NCI-H526 treated with DMSO at 0.1 percent for 48 hours (cell line): ENCODE data around the gene USP7.
"Not testable (repeated sequence)": the region's sequence is repeated elsewhere in the genome, so short reads cannot be mapped to it uniquely, and the experiment has no call there.

ENCODE experiments used
- DNase-seq: peaks from one replicate; lab custom pipeline; 2025; lab: John Stamatoyannopoulos, UW

The USP7 gene

DNA sequence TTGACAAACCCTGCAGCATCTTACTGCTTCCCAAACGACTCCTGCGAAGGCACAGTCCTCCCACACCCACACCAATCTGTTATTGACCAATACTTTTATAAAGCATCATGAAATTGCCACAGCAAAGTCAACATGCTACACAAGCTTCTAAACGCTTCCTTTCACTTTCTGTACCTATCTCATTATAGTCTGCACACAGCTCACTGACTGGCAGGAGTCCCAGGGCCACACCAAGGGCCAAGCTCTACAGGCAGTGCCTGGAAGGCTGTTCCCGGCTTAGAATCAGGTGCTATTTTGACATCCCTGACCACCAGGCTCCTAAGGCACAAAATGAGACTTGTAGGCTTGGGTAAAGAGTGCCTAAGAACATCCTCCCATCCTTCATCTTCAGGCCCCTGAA, 39.5 kb downstream of the USP7 start:
- DNase-seq = no peak

DNA sequence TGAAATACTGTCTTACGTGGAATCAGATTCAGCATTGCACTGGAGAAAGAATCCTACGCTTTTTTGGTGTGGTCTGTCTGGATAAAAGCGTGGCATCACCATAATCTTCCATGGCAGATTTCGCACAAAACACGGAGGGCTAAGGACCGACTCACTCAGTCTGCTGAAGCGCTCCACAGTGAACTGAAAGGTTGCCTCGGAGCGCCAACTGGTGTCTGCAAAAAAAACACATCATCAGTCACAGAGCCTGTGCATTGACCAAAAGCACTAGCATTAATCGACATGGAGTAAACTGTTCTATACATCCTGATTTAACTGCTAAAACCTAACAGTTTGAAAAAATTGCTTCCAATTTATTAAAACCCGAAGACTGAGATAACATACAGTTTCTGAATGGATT, 40.5 kb downstream of the USP7 start:
- DNase-seq = no peak

DNA sequence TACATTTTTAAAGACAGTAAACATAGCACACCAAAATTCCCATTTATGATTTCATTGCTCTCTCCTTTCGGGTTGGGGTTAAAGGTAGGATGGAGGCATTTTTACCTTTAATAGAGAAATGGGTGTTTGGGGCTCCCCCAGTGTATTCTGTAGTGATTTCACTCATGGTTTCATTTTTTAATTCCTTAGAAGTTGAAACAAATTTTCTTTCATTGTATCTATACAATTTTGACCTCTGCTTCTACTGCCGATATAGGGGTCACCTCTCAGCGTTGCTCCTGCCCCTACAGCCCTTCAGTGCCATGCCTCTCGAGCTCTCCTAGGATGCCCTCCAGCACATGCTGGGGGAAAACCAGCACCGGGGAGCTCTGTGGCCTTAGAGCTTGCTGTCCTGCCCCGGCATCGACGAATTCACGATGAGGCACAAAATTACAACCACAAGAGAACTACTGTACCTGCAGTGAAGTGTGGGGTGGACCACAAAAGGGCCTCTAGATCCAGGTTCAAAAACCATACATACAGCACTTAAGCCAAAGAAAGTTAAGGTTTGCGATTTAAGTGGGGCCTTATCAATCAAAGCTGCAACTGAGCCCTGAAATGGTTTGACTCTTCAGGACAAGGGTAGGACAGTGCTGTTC, 42.2 kb downstream of the USP7 start:
- DNase-seq = no peak

DNA sequence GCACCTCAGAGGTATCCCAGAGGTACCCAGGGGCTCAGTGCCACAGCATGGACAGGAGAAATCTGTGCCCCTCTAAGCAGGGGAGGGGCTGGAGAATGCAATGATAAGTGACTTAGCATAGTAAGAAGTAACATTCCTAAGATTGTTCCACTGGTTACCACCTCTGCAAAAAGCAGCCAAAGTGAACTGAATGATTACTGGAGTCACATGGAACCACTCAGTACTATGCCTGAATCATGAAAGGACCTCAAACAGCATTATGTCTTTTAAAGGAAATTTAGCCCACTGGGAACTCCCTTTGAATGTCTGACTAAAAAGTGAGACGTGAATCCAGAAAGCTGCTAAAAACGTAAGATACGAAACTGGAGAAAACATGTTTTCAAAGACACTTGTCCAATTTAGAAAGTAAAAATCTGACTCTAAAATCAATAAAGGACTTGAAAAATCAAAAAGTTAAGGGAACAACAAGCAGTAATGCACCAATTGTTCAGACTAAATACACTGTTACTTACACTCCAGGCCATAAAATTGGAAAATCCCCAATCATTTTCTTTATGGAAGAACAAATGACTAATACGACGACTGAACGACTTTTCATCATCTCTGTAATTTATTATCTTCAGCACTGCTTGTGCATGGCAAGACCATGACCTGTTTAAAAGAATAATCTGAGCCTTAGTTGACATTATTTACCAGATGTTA, 42.9 kb downstream of the USP7 start:
- no peak for DNase-seq

DNA sequence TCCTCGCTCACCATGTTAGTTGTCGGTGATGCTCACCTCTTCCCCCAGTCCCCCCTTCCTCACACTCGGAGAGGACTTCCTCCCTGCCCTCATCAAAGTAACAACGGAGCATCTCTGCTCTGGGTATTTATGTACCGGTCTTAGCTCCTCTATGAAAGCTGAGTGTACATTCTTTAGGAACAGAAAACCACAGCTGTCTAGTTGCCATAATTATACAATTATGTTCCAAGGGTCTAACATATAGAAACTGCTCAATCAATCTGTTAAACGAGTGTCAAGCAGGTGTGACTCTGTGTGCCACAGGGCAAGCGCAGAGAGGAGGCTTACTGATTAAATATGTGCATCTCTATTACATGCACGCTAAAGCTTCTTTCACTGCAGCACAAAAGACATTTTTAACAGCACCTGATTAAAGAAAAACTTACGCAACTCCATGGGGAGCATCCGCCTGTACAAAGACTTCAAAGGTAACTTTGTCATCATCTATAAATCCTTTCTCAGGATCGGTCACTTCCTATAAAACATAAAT, 43.7 kb downstream of the USP7 start:
- no peak for DNase-seq

DNA sequence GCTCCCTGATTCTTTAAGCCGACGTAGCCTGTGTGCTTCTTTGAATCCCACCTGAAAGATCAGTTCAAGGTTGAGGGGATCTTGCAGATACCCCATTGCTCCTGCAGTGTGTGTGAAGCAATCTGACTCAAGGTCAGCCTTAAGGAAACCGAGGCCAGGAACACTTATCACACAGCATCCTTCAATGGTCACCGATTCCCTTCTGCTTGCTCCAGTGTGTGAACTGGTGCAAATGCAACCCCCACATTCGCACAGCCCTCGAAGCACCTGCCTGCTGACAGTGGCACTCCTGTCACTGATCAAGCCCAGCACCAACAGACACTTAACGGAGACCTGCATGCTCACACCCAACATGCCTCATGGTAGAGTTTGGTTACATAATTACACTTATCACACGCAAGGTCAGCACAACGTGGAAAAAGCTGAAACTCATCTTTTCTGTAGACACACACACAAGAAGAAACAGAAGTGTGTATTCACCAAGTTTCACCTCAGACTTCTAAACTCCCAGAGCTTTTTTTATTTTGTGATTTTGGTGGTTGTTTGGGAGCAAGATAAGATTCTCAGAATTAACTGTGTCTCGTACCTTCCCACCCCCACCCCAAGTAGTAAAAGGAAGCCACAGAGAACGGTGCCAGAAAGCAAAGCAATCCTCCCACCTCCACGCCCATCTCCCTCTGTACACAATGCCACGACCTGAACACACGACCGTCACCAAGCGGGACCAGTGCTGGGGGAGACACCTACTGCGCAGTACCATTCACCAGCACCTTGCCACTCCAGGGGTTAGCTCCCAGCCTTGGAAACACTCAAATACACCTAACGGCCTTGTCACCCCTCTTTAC, 44.4 kb downstream of the USP7 start:
- DNase-seq = no peak

DNA sequence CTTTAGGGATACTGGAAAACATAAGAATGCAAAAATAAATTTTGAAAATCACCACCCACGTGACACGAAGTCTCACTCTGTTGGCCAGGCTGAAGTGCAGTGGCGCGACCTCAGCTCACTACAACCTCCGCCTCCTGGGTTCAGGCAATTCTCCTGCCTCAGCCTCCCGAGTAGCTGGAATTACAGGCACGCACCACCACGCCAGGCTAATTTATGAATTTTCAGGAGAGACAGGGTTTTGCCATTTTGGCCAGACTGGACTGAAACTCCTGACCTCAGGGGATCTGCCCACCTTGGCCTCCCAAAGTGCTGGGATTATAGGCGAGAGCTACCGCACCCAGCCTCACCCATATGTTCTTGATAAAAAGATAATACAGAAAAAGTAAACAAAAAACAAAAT, 46.4 kb downstream of the USP7 start:
- not testable (repeated sequence) for DNase-seq

DNA sequence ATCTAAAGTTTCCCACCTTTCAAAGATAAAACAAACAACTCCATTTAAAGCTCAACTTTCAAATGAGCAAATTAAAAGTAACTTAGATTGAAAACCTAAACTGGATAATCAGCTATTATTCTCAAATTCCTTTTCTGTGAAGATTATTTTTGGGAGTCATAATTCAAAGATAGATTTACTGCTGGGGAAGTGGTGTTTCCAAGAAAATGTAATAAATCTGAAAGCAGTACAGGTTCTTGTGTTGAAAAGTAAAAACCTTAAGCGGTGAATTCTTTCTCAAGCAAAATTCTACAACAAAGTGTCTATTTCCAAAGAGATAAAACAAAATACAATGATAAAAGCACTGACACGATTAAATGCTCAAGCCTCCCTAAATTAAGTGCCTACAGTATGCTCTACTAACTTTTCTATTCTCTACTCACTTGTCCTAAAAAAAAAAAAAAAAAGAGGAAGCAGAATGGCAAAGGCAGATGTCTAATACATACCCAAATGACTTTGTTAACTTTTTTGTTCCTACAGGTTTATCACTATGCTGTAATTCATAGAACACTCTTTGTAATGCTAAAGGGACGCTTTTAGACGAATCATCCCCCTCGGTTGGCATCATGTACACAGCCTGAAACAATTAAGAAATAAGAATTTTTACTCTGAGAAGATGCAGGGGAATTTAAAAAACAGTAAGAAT, 47.0 kb downstream of the USP7 start:
- DNase-seq = no peak

DNA sequence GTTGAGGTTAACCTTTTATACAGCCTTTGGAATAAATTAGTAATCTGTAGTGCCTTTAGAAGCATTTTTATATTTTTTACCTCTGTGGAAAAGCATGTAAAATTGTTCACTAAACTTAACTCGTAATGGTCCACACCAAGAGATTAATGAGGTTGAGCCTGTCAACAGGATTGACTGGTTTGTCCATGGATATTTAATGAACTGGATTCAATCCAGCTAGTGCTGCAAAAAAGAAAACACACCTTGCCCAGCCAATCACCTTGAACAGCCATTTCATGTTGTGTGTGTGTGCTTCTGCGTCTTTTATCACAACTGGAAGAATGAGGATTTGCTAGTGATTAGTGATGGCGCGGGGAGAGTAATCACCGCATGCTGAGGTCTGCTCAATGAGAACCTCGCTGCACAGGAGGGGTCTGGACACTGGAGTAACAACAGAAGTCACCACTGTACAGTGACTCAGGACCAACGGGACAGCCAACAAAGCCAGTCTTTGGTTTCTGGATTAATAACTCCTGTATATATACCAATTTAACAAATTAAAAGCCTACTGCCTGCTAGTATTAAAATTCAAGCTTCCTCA, 47.9 kb downstream of the USP7 start:
- no peak for DNase-seq

DNA sequence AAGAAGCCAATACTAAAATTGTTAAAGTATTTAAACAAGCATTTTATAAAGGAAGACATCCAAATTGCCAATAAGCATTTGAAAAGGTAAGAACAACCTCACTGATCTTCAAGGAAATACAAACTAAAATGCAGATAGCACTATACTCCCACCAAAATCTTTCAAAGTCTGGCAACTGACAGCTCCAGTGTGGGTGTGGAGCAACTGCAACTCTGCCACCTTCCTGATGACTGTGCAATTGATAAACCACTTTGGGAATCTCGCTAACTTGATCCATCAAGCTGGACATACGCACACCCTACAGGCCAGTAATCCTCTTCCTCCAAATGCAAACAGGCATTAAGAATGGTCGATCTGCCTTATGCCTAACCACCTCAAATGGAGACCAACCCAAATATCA, 49.6 kb downstream of the USP7 start:
- no peak for DNase-seq

DNA sequence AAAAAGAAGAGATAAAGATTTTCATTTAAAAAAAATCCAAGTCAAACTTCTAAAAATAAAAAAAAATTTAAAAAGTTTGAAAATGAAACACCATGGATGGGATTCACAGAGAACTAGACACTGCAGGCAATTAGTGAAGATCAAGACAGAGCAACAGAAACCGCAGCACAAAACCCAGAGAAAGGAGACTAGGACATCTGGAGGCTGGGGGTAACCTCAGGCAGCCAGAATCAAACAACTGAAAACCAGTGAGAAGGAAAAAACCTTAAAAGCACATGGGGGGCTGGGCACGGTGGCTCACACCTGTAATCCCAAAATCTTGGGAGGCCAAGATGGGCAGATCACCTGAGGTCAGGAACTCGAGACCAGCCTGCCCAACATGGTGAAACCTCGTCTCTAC, 50.9 kb downstream of the USP7 start:
- no peak for DNase-seq

DNA sequence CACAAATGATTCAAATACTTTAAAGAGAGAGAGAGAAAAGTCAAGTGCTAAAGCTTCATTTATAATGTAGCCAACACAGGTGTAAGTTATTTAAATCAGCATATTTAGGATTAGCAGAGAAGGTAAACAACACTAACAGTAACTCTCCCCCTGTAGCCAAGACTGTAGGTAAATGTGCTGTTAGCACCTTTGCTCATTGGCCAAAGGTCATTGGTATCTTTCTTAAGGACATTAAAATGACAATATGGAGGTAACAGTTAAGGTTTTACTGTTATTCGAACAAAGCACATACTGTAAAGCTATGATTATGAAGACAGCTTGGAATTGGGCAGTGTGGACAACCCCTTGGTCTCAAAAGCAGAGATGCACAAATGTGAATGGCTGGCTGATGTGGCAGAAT, 52.9 kb downstream of the USP7 start:
- no peak for DNase-seq

DNA sequence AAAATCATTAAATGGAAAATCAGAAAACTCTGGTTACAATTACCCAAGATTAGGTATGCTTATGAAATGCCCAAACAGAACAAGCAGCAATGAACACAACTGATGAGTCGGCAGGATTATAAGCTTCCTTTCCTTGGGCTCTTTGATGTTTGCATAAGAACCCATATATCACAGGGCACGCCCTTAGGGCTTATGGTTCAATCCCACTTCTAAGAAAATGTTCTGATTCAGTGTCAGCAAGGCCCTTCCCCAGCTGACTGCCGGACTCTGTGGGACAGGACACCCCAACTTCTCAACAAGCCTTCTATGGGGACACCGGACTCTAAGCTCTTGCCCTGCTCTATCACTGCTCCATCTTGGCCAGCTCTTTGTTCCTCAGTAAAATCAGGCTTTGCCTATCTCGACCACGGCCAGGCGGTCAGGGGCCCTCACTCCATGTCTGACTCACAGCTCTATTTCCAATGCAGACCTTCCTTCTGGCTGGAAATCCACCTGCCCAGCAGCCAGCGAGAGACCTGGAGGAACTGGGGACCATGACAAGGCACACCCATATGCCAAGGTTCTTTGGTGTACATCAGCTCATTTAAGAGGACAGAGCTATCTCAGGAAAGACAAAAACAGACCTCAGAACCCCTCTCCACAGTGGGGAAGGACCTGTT, 54.8 kb downstream of the USP7 start:
- DNase-seq = no peak

DNA sequence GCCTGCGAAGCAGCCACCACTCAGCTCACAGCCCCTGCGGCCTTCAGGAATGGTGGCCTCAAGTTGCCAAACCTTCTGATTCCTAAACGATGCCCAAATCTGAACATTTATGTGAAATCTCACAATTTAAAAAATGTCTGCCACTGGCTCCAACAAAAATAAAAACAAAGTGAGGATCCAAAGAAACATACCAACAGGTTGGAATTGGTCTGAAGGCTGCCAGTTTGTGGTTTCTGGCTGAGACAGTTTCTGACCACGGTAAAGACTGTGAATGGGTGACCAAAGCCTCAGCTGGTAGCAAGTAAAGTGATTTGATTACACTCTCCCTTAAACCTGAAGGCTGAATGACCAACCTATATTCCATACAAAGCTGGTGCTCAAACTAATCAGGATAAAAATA, 56.6 kb downstream of the USP7 start:
- no peak for DNase-seq

DNA sequence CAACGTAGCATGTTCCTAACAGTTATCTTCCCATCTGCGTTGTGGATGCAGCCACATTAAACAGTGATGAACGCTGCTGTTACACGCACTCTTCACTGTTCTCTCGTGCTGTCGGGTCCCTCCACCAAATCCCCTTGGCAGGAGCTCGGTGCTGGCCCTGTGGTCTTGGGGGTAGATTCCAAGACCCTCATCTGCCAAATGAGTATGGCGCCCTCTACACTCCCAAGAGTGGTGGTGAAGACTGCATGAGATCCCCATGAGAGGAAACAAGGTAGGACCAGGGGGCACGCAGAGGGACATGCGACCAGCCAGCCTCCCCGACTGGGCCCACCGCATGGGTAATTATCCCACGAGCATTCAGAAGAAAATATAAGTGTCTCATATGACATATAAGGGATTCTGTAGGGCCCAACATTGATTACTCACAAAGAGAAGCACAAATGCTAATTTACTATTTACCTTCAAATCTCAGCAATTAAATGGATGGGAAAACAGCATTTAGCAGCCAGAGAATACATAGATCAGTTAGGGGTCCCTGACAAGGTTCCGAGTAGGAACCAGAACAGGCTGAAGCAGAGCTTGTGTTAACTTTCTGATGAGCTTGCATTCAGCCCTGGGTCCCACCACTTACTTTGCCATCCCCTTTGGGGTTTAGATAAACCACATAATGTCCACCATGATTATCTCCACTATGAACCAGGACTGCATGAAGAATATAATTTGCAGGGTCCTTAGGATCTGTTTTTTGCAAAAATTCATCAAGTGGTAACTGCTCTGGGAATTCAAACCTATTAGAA, 57.7 kb downstream of the USP7 start:
- no peak for DNase-seq

DNA sequence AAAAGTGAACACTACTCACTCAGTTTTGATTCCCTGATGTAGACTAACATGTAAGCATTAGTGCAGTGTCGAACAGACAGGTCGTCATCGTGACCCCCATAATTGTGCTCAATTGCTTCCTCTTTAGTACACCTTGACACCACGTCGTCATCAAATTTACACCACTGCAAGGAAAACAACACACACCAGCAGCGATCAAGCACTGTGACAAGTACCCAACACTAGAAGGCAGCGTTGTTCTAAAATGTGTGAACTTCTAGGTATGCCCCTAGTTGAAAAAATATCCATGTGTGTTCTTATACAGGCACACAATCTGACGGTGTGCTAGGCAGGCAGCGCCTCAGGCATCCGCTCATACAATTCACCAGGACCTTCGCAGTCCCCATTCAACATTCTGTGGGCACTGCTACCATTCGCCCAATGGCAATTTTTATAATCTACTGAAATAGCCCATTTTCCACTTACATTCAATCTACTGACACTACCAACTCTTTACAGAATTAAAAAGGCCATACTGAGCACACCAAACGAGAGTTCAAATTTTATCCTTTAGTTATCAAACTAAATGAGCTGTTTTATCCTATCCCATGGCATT, 58.4 kb downstream of the USP7 start:
- peak; percentile 44 for DNase-seq

DNA sequence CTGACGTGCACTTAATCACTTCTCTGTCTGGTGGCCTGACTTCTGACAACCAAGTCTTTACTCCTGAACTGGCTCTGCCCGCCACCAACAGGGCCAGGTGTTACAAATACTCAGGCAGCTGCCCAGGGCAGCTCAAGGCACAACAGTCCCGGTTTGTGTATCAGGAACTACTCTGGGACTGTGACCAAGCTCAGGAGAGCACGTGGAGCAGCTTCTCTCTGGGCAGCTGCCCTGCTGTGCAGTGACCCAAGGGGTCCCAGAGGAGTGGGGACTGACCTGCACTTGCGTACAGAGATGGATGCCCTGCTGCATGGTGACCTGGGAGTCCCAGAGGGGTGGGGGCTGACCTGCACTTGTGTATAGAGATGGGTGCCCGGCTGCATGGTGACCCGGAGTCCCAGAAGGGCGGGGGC, 59.7 kb downstream of the USP7 start:
- no peak for DNase-seq

DNA sequence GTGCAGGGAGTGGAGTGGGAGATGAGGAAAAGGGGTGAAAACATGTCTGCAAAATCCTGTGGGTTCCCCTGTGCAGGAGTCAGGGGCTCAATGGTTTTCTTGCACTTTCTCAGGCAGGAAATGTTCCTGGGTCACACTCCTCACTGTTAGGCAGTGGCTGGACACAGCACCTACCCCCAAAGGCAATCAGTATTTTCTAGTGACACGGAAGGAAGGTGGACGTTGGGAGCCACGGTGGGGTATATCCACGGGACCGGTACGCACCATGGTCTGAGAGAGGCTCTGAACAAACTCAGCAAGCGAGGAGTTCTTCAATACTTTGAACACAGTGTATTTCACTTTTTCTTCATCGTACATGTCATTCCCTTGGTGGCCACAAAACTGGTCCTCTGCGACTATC, 60.7 kb downstream of the USP7 start:
- DNase-seq = no peak

DNA sequence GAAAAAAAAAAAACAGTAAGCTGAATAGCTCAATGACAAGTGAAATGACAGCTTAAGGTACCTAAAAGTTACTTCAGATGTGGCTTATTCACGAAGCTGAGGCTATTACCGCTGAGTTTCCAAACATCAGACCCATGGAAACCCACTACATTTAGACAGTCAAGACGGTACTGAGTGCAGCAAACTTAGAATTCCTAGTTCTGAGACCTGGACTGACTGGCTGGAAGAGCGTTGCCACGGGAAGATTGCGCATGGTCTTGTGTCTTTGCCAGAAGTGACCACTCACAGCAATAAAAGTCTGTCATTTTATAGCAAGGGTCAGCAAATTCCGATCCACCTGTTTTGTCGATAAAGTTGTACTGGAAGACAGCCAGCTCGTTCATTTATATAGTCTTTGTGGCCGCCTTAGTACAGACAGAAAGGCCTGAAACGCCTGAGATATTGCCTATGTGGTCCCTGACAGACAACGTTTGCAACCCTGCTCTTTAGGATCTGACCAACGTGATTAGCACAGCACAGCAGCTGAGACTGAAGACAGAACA, 62.3 kb downstream of the USP7 start:
- DNase-seq = no peak

DNA sequence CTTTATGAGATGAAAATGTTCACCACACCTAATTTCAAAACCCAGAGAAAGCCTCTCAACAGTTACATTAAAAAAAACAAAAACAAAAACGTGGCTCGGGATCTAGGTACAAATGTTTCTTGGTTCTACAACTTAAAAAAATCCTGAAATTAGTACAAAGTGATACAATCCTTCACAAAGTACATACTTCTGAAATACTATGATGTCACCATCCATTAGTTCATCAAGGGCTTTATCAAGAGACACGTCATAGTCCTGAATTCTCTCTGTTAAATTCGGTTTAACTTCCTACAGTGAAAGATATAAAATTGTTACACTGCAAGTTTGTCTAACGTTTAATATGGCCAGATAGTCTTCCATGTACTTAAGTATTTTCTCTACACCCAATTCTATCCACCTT, 63.4 kb downstream of the USP7 start:
- no peak for DNase-seq
